ENCODE results near the gene NFATC2IP. TPM values are rescaled to one million over a fixed set of nuclear protein-coding genes. Genes with fewer than 3 reads are reported as not detected.
"Not testable (repeated sequence)": the region's sequence is repeated elsewhere in the genome, so short reads cannot be mapped to it uniquely, and the experiment has no call there.

NFATC2IP gene
- total RNA-seq, 2 experiments from 2014 or later, result 55.5 to 58.9 TPM

DNA sequence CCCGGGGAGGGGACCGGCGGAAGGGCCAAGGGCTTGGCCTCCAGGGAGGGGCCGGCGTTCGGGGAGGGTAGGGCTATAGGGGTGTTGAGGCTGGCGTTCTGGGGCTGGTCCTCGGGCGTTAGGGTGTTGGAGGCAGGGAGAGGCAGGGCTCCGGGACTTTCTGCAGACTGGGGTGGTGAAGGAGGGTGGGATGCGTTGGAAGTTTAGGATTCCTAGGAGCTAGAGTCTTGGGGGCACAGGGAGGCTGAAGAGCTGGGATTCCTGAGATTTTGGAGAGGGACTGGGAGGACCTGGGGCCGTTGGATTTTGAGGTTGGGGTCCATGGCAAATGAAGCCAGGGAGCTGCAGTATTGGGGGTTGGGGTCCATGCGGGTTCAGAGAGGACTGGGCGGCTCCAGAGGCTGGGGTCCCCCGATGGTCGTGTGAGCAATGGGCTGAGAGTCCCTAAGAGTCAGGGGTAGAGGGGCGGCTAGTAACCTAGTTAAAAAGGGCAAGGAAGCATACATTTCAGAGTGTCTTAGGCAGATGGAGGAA is 740 bp downstream of the NFATC2IP start:
- H3K4me3 Mint-ChIP-seq, result peak overlapping the region; percentile 94
- H3K36me3 Mint-ChIP-seq (ENCODE audit: low read depth), result peaks cover 28% of the 10 kb centered on the region
- no peaks in the 10 kb centered on the region for H3K9me3 Mint-ChIP-seq
- CTCF ChIA-PET, result interaction anchor here (0.6 kb wide), 1 partner anchor 1082 kb away, joined by 3 read pairs; no protein-coding TSS in a partner anchor
- peaks cover 30% of the 10 kb centered on the region for H3K4me1 Mint-ChIP-seq (ENCODE audit: low read depth)
- DNase-seq, result no peak
- H3K27ac Mint-ChIP-seq, result peak overlapping the region; percentile 93
- intact Hi-C loops (cut with micrococcal nuclease), result loop anchor here (2.0 to 10.0 kb wide), 2 partner anchors 57 to 1013 kb away; partner anchors contain the start of gene TMEM219
- H3K27me3 Mint-ChIP-seq (ENCODE audit: low read depth), result no peaks in the 10 kb centered on the region

DNA sequence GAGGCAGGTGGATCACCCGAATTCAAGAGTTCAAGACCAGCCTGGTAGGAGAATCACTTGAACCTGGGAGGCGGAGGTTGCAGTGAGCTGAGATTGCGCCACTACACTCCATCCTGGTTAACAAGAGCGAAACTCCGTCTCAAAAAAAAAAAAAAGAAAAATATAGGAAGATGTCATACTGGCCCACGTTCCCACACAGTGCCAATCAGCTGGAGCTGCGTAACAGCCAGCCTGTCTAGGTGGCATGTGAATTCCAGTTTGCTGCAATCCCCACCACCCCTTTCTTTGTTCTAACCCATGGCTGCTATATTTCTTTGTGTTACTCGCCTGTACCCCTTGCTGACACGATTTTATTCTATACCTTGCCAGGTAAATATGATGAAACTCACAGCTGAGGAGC is 7.5 kb downstream of the NFATC2IP start:
- Mint-ChIP-seq H3K9me3 (no peaks in the 10 kb centered on the region), H3K4me1 (ENCODE audit: low read depth) (peaks cover 8% of the 10 kb centered on the region), H3K27ac (no peak overlapping the region), H3K36me3 (ENCODE audit: low read depth) (peaks cover 30% of the 10 kb centered on the region), H3K27me3 (ENCODE audit: low read depth) (no peaks in the 10 kb centered on the region), H3K4me3 (no peak overlapping the region)
- intact Hi-C loops (cut with micrococcal nuclease), result loop anchor here (10.0 kb wide), 1 partner anchor 1007 kb away; the partner anchor contains the start of gene TMEM219
- CTCF ChIA-PET, result interaction anchor here (0.6 kb wide), 1 partner anchor 15 kb away, joined by 7 read pairs; no protein-coding TSS in a partner anchor
- no peak for DNase-seq

DNA sequence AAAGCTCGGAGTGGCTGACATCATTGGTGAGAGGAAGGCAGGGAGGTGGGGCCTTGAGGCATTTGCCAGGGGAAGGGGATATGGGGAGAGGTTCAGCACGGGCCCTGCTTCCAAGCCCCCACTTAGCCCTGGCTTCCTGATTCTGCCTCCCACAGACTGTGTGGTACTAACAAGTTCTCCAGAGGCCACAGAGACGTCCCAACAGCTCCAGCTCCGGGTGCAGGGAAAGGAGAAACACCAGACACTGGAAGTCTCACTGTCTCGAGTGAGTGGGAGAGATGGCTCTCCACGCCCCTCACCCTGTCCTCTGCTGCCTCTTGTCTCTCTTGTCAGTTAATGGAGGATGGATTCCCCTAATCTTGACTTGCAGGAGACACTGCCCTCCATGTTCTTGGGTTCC is 8.1 kb downstream of the NFATC2IP start:
- Mint-ChIP-seq H3K4me3 (no peak overlapping the region), H3K9me3 (no peaks in the 10 kb centered on the region), H3K36me3 (ENCODE audit: low read depth) (peaks cover 30% of the 10 kb centered on the region), H3K27ac (no peak overlapping the region), H3K4me1 (ENCODE audit: low read depth) (peaks cover 5% of the 10 kb centered on the region), H3K27me3 (ENCODE audit: low read depth) (no peaks in the 10 kb centered on the region)
- CTCF ChIA-PET, result no interaction called here
- intact Hi-C loops (cut with micrococcal nuclease), result loop anchor here (10.0 kb wide), 1 partner anchor 1006 kb away; the partner anchor contains the start of gene TMEM219
- DNase-seq, result no peak

DNA sequence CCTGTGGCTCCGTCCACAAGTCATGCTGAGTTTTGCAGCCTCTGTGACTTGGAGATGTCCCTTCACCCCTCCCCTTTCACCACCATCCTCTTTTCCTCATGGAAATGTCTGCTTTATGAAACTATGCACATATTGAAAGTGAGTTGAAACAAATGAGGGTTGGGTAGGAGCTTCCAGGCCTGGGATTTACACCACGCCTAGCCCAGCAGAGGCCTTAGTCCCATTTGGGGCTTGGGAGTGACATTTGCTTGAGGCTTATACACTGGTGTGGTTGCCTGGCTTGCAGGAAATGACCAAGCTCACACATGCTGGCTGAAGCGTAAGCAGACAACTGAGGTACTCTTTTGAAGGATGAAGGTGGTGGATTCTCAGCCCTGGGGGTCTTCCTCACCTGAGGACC is 13.3 kb downstream of the NFATC2IP start:
- DNase-seq, result no peak
- peaks cover 19% of the 10 kb centered on the region for H3K36me3 Mint-ChIP-seq (ENCODE audit: low read depth)
- intact Hi-C loops (cut with micrococcal nuclease), result no loop called here
- no peak overlapping the region for H3K4me3 Mint-ChIP-seq
- H3K9me3 Mint-ChIP-seq, result no peaks in the 10 kb centered on the region
- no peaks in the 10 kb centered on the region for H3K4me1 Mint-ChIP-seq (ENCODE audit: low read depth)
- CTCF ChIA-PET, result interaction anchor here (0.6 kb wide), 1 partner anchor 472 kb away, joined by 5 read pairs; the partner anchor contains the start of gene CLN3
- no peaks in the 10 kb centered on the region for H3K27me3 Mint-ChIP-seq (ENCODE audit: low read depth)
- H3K27ac Mint-ChIP-seq, result no peak overlapping the region

DNA sequence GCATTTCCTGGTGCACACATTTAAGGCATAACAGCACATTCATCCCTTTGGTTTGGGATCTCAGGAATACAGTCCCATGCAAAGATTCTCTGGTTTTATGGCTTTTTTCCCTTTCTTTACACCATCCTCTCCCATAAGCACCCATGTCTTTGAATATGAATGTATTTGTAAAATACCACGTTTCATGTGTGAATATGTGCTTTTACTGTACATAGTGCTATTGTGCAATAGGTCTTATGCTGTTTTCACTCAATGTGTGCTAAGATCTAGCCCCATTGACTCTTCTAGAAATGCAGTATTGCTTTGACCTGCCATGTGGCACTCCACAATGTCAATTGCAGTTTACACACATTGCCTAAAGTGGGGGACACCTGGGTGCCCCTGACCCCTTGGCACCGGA is 13.8 kb downstream of the NFATC2IP start:
- peaks cover 17% of the 10 kb centered on the region for H3K36me3 Mint-ChIP-seq (ENCODE audit: low read depth)
- H3K27ac Mint-ChIP-seq, result no peak overlapping the region
- H3K9me3 Mint-ChIP-seq, result no peaks in the 10 kb centered on the region
- H3K4me3 Mint-ChIP-seq, result no peak overlapping the region
- H3K27me3 Mint-ChIP-seq (ENCODE audit: low read depth), result no peaks in the 10 kb centered on the region
- no peaks in the 10 kb centered on the region for H3K4me1 Mint-ChIP-seq (ENCODE audit: low read depth)
- intact Hi-C loops (cut with micrococcal nuclease), result no loop called here
- no peak for DNase-seq
- CTCF ChIA-PET, result no interaction called here

DNA sequence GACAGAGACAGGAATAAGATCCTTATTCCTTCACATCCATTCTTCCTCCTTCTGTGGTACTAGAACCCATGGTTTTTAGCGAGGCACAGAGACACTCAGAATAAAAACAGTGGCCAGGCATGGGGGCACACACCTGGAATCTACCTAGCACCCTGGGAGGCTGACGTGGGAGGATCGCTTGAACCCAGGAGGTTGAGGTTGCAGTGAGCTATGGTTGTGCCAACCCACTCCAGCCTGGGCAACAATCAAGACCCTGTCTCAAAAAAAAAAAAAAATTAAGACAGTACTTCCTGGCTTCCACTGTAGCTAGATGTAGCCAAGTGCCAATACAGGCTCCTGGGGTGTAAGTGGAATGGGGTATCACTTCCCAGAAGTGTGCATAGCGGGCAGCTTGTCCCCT is 16.4 kb downstream of the NFATC2IP start:
- H3K9me3 Mint-ChIP-seq, result no peaks in the 10 kb centered on the region
- DNase-seq, result no peak
- no peak overlapping the region for H3K27ac Mint-ChIP-seq
- intact Hi-C loops (cut with micrococcal nuclease), result no loop called here
- H3K4me1 Mint-ChIP-seq (ENCODE audit: low read depth), result no peaks in the 10 kb centered on the region
- CTCF ChIA-PET, result interaction anchor here (1.4 kb wide), 1 partner anchor 22 kb away, joined by 4 read pairs; no protein-coding TSS in a partner anchor
- peaks cover 6% of the 10 kb centered on the region for H3K36me3 Mint-ChIP-seq (ENCODE audit: low read depth)
- no peaks in the 10 kb centered on the region for H3K27me3 Mint-ChIP-seq (ENCODE audit: low read depth)
- no peak overlapping the region for H3K4me3 Mint-ChIP-seq

DNA sequence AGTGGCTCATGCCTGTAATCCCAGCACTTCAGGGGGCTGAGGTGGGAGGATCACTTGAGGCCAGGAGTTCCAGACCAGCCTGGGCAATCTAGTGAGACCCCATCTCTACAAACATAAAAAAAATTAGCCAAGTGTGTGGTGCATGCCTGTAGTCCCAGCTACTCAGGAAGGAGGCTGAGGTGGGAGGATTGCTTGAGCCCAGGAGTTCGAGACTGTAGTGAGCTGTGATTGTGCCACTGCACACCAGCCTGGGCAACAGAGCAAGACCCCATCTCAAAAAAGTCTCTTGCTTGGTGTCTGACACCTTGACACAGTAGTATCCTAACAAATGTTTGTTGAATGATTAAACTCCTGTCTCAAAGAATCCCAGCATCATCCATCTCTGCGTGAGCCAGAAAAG is 19.0 kb downstream of the NFATC2IP start:
- H3K27ac Mint-ChIP-seq, result not testable (repeated sequence)

DNA sequence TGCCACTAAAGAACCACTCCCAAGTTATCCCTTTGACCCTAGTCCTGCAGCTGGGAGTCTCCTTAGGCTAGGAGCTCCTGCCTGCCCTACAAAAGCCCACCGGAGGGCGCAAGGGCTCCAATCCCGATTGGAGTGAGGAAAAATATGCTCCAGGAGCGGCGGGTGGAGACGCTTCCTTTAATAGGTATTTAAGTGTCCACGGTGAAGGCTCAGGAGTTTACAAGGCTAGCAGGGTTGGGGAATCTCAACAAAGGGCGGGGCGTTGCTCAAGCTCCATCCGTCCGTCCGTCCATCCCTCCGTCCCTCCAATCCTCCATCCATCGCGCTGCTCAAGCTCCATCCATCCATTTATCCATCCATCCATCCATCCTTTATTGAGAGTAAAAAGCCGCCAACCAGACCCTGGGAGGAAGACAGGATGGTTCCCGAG is 23.3 kb downstream of the NFATC2IP start:
- Mint-ChIP-seq H3K27me3 (ENCODE audit: low read depth) (no peaks in the 10 kb centered on the region), H3K9me3 (no peaks in the 10 kb centered on the region), H3K36me3 (ENCODE audit: low read depth) (peaks cover 3% of the 10 kb centered on the region), H3K4me3 (peak overlapping the region; percentile 97), H3K27ac (peak overlapping the region; percentile 91), H3K4me1 (ENCODE audit: low read depth) (peaks cover 34% of the 10 kb centered on the region)
- intact Hi-C loops (cut with micrococcal nuclease), result loop anchor here (1.0 kb wide), 3 partner anchors 11 to 34 kb away; partner anchors contain the start of genes LAT and NFATC2IP
- DNase-seq, result peak; percentile 76
- CTCF ChIA-PET, result interaction anchor here (0.6 to 2.1 kb wide), 13 partner anchors 10 to 207 kb away, joined by 3 to 14 read pairs (median 3); partner anchors contain the start of gene LAT

More for the DNA sequence above, 19.0 kb downstream of the NFATC2IP start:
- H3K4me3 Mint-ChIP-seq; H3K27me3 Mint-ChIP-seq (ENCODE audit: low read depth); DNase-seq; intact Hi-C loops (cut with micrococcal nuclease); H3K9me3 Mint-ChIP-seq; H3K36me3 Mint-ChIP-seq (ENCODE audit: low read depth); H3K4me1 Mint-ChIP-seq (ENCODE audit: low read depth): not testable (repeated sequence)
- CTCF ChIA-PET, result interaction anchor here (0.6 kb wide), 1 partner anchor 733 kb away, joined by 3 read pairs; no protein-coding TSS in a partner anchor

DNA sequence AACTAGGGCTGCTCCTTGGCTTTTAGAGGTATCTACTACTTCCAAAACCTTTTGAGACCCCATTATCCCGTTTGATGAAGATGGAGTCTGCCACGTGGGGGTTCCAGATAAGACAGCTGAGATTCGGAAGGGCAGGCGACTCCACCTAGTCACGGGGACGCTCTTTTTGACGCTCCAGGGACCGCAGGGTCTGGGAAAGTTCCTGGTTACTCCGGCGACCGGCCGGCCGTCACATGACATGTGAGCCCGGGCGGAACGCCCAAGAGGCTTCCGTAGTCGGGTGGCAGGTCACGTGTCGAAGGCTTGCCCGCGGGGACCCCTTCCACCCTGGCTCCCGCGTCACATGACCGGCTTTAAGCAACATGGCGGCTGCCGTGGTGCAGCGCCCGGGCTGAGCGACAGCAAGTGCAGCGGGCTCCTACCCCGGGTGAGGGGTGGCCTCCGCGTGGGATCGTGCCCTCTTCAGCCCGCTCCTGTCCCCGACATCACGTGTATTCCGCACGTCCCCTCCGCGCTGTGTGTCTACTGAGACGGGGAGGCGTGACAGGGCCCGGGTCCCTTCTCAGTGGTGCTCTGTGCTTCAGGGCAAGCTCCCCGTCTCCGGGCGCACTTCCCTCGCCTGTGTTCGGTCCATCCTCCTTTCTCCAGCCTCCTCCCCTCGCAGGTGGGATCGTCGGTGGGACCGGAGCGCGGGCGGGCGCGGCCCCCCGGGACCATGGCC is 23.9 kb downstream of the NFATC2IP start, which contains the start of gene SPNS1:
Gene SPNS1 (plus strand): TSS at position 342 of the 721 bp plus-strand sequence. CDS start 374 bp downstream, at position 716.
- CTCF ChIA-PET, result interaction anchor here (0.9 to 2.1 kb wide), 9 partner anchors 9 to 207 kb away, joined by 3 to 14 read pairs (median 3); partner anchors contain the start of gene LAT
- Mint-ChIP-seq H3K27me3 (ENCODE audit: low read depth) (no peaks in the 10 kb centered on the region), H3K4me3 (peak within 1 kb of the TSS; percentile 97), H3K9me3 (no peaks in the 10 kb centered on the region), H3K4me1 (ENCODE audit: low read depth) (peaks cover 34% of the 10 kb centered on the region), H3K36me3 (ENCODE audit: low read depth) (peaks cover 3% of the 10 kb centered on the region), H3K27ac (peak within 1 kb of the TSS; percentile 91)
- DNase-seq, result peak; percentile 97
- intact Hi-C loops (cut with micrococcal nuclease), result loop anchor here (1.0 kb wide), 3 partner anchors 11 to 34 kb away; partner anchors contain the start of genes LAT and NFATC2IP

DNA sequence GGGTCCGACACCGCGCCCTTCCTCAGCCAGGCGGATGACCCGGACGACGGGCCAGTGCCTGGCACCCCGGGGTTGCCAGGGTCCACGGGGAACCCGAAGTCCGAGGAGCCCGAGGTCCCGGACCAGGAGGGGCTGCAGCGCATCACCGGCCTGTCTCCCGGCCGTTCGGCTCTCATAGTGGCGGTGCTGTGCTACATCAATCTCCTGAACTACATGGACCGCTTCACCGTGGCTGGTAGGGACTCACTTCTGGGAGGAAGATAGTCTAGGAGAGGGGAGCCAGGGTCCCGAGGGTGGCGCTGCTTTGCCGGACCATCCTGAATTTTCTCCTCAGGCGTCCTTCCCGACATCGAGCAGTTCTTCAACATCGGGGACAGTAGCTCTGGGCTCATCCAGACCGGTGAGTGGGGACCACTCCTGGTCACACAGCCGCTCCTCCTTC is 24.4 kb downstream of the NFATC2IP start:
- no peak for DNase-seq
- Mint-ChIP-seq H3K27ac (no peak overlapping the region), H3K4me3 (peak overlapping the region; percentile 97), H3K27me3 (ENCODE audit: low read depth) (no peaks in the 10 kb centered on the region), H3K36me3 (ENCODE audit: low read depth) (peaks cover 3% of the 10 kb centered on the region), H3K4me1 (ENCODE audit: low read depth) (peaks cover 34% of the 10 kb centered on the region), H3K9me3 (no peaks in the 10 kb centered on the region)
- CTCF ChIA-PET, result interaction anchor here (2.1 kb wide), 1 partner anchor 12 kb away, joined by 6 read pairs; no protein-coding TSS in a partner anchor
- intact Hi-C loops (cut with micrococcal nuclease), result no loop called here

DNA sequence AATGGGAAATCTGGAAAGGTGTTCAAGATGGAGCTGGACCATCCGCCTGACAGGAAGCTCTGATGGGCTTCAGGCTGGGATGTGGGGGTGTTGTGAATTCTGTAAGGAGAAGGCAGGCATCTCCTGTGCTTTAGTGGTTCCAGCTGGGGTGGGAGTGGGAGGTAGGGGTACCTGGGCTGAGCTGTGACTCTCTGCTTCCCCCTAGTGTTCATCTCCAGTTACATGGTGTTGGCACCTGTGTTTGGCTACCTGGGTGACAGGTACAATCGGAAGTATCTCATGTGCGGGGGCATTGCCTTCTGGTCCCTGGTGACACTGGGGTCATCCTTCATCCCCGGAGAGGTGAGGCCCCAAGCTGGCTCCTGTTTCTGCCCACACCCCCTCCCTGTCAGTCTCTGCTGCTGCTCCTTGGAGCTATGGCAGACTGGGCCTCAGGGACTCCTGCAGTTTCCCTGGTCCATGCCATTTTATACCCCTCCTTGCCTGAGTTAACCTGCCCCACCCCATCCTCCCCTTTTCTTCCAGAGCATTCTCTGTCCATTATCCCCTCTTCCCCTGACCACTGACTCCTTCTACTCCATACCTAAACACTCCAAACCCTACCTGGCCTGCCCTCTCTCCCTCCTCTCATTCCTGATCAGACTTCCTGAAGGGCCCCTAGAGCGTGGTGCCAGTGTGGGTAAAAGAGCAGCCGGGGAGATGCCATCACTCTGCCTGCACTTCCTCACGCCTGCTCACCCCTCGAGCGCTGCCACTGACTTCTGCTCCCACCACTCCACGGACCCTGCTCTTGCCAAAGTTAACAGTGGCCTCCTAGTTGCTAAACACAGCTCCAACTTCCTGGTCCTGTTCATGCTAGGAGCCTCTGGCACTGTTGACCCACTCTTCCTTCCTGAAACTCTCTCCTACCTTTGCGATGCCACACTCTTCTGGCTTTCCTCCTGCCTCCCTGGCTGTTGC is 27.2 kb downstream of the NFATC2IP start:
- CTCF ChIA-PET, result interaction anchor here (0.6 to 1.5 kb wide), 7 partner anchors 8 to 1165 kb away, joined by 3 to 8 read pairs (median 4); no protein-coding TSS in a partner anchor
- Mint-ChIP-seq H3K4me1 (ENCODE audit: low read depth) (peaks cover 34% of the 10 kb centered on the region), H3K4me3 (no peak overlapping the region), H3K27ac (no peak overlapping the region), H3K27me3 (ENCODE audit: low read depth) (no peaks in the 10 kb centered on the region), H3K36me3 (ENCODE audit: low read depth) (peaks cover 20% of the 10 kb centered on the region), H3K9me3 (peaks cover 5% of the 10 kb centered on the region)
- DNase-seq, result no peak
- intact Hi-C loops (cut with micrococcal nuclease), result no loop called here
